Stimulated activated CD8-positive, alpha-beta memory T cell treated with anti-CD3 and anti-CD28 coated beads, Interleukin-12 subunit alpha, Interleukin-12 subunit beta, amount 100 ng/mL, for 4 hours (primary cell): ENCODE measurements around the gene PEMT.
A peak's percentile ranks its signal among the peaks of the same experiment; 100 is the strongest.
"Not testable (repeated sequence)": the region's sequence is repeated elsewhere in the genome, so short reads cannot be mapped to it uniquely, and the experiment has no call there.

ENCODE experiments used
- DNase-seq: peaks from one replicate; pipeline ENCODE4 v3.0.0-alpha.2; 2020; ENCODE audit warnings: low read depth

The PEMT gene

GRCh38 chr17:17502741-17503565 lies 88.6 kb downstream of the PEMT start:
- DNase-seq, result no peak

- no peak for DNase-seq
Observed at GRCh38 chr17:17500999-17501605, 90.4 kb downstream of the PEMT start.

- DNase-seq, result no peak
Observed at GRCh38 chr17:17499402-17500145, 91.9 kb downstream of the PEMT start.

- no peak for DNase-seq
Observed at GRCh38 chr17:17498606-17499301, 92.8 kb downstream of the PEMT start.

- no peak for DNase-seq
Observed at GRCh38 chr17:17497845-17498520, 93.5 kb downstream of the PEMT start.

- DNase-seq, result no peak
Observed at GRCh38 chr17:17497065-17497844, 94.3 kb downstream of the PEMT start.

GRCh38 chr17:17496189-17497064 lies 95.1 kb downstream of the PEMT start, which contains the start of gene RASD1:
Gene RASD1 (minus strand): TSS chr17:17496395. CDS start chr17:17496181, 214 bp downstream.
- peak; percentile 81 for DNase-seq

- DNase-seq, result no peak
Observed at GRCh38 chr17:17495536-17496188, 95.8 kb downstream of the PEMT start.

- DNase-seq, result no peak
Observed at GRCh38 chr17:17494870-17495535, 96.5 kb downstream of the PEMT start.

GRCh38 chr17:17494499-17494869 lies 97.0 kb downstream of the PEMT start:
- DNase-seq, result no peak

- DNase-seq, result no peak
Observed at GRCh38 chr17:17493986-17494466, 97.5 kb downstream of the PEMT start.

GRCh38 chr17:17493249-17493985 lies 98.1 kb downstream of the PEMT start:
- no peak for DNase-seq

GRCh38 chr17:17492571-17492970 lies 98.9 kb downstream of the PEMT start:
- DNase-seq, result no peak

GRCh38 chr17:17492085-17492484 lies 99.4 kb downstream of the PEMT start:
- DNase-seq, result no peak

GRCh38 chr17:17491546-17491988 lies 99.9 kb downstream of the PEMT start:
- DNase-seq, result no peak

- no peak for DNase-seq
Observed at GRCh38 chr17:17491031-17491471, 100.5 kb downstream of the PEMT start.

GRCh38 chr17:17487998-17488397 lies 103.5 kb downstream of the PEMT start:
- DNase-seq, result no peak

- DNase-seq, result not testable (repeated sequence)
Observed at GRCh38 chr17:17486416-17486815, 105.1 kb downstream of the PEMT start.
